ENCODE results near the gene NDUFA5.

The NDUFA5 gene

DNA sequence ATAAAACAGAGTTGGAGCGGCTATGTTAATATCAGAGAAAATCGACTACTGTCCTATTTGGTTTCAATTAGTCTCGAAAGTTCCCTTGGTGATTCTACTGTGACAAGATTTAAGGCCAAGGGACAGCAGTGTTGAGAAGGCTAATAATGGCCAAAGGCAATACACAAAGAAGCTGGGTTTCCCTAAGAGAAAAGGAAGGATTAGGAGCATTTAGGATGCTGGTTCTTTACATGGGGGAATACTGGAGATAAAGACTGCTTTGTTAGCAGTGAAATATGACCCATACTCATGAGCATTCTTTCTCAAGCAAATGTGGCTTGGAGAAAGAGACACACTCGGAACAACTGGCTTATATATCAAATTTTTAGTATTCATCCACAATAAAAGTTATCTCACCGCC, 55.4 kb downstream of the NDUFA5 start:
- Histone ChIP-seq H2AFZ (ENCODE audit: low read depth, low read length) (no peak overlapping the region), H3K9me3 (ENCODE audit: insufficient read depth, low read length) (0 out of 2 replicates have a peak, but pooled peaks cover 3% of the 10 kb centered on the region), H3K4me3 (ENCODE audit: low read length) (no peak overlapping the region), H3K9ac (ENCODE audit: low read length) (no peak overlapping the region), H3K27me3 (ENCODE audit: low read depth, low read length) (no peaks in the 10 kb centered on the region), H3K4me1 (ENCODE audit: low read length) (no peaks in the 10 kb centered on the region), H3K36me3 (replicated peaks; ENCODE audit: low read depth, low read length) (no peaks in the 10 kb centered on the region), H3K27ac (ENCODE audit: low read length) (no peak overlapping the region), H3K4me2 (ENCODE audit: low read length) (no peak overlapping the region), H3K79me2 (ENCODE audit: low read length) (no peaks in the 10 kb centered on the region), H4K20me1 (ENCODE audit: insufficient read depth, low read length) (no peaks in the 10 kb centered on the region)
- TF ChIP-seq, protein P1, sequence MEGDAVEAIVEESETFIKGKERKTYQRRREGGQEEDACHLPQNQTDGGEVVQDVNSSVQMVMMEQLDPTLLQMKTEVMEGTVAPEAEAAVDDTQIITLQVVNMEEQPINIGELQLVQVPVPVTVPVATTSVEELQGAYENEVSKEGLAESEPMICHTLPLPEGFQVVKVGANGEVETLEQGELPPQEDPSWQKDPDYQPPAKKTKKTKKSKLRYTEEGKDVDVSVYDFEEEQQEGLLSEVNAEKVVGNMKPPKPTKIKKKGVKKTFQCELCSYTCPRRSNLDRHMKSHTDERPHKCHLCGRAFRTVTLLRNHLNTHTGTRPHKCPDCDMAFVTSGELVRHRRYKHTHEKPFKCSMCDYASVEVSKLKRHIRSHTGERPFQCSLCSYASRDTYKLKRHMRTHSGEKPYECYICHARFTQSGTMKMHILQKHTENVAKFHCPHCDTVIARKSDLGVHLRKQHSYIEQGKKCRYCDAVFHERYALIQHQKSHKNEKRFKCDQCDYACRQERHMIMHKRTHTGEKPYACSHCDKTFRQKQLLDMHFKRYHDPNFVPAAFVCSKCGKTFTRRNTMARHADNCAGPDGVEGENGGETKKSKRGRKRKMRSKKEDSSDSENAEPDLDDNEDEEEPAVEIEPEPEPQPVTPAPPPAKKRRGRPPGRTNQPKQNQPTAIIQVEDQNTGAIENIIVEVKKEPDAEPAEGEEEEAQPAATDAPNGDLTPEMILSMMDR (IDR thresholded peaks at IDR 0.05; ENCODE audit: low read depth, low read length) = no peak
- TF ChIP-seq EZH2phosphoT487 (IDR thresholded peaks at IDR 0.05; ENCODE audit: low read depth) = no peak

DNA sequence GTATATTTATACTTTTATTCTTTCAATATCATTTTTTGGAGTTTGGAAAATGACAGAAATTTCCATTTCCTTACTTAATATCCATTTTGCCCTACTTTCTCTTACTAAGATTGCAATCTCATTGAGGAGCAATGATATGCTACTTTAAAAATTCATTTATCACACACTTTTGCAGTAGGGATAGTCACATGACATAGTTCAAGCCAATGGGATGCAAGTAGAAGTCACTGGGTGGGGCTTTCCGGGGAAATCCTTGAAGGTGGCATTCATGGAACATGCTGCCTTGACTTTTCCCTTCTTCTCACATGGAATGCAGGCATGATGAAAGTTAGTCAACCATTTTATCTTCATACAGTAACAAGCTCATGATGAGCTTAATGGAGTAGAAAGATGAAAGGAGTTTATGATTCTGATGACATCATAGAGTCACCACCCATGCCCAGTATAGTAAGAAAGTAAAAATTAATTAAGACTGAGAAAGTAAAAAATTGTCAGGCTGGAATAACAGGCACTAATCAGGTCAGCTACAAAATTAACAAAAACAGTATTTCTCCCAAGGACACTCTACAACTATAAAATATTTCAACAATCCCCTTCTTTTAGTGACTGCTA, 56.6 kb downstream of the NDUFA5 start:
- Histone ChIP-seq H3K4me3 (ENCODE audit: low read length) (no peak overlapping the region), H3K9me3 (ENCODE audit: insufficient read depth, low read length) (0 out of 2 replicates have a peak, but pooled peaks cover 3% of the 10 kb centered on the region), H3K27me3 (ENCODE audit: low read depth, low read length) (no peaks in the 10 kb centered on the region), H3K4me1 (ENCODE audit: low read length) (no peaks in the 10 kb centered on the region), H3K9ac (ENCODE audit: low read length) (no peak overlapping the region), H3K4me2 (ENCODE audit: low read length) (no peak overlapping the region), H2AFZ (ENCODE audit: low read depth, low read length) (no peak overlapping the region), H4K20me1 (ENCODE audit: insufficient read depth, low read length) (no peaks in the 10 kb centered on the region), H3K36me3 (replicated peaks; ENCODE audit: low read depth, low read length) (no peaks in the 10 kb centered on the region), H3K79me2 (ENCODE audit: low read length) (no peaks in the 10 kb centered on the region), H3K27ac (ENCODE audit: low read length) (no peak overlapping the region)
- TF ChIP-seq, protein P1 (IDR thresholded peaks at IDR 0.05; ENCODE audit: low read depth, low read length) = no peak
- no peak for TF ChIP-seq EZH2phosphoT487 (IDR thresholded peaks at IDR 0.05; ENCODE audit: low read depth)

DNA sequence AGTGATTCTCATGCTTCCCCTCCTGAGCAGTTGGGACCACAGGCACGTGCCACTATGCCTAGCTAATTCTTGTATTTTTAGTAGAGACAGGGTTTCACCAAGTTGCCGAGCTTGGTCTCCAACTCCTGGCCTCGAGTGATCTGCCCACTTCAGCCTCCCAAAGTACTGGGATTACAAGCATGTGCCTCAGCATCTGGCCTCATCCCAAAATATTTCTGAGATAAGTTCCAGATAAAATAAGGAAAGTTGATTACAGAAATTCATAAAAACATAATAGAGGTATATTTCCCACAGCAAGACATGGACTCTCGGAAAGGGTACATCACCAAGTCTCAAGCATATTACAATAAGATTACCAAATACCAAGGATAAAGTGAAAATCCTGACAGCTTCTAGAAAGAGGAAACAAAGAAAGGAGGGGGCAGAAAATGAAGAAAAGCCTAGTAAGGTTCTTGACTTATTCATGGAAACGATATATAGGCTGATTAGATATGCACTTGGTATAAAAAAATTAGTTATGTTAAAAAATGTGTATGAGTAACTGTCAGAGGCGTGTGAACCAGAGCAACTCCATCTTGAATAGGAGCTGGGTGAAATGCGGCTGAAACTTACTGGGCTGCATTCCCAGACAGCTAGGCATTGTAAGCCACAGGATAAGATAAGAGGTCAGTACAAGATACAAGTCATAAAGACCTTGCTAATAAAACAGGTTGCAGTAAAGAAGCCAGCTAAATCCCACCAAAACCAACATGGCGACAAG, 58.2 kb downstream of the NDUFA5 start:
- TF ChIP-seq, protein P1 (IDR thresholded peaks at IDR 0.05; ENCODE audit: low read depth, low read length) = no peak
- TF ChIP-seq EZH2phosphoT487 (IDR thresholded peaks at IDR 0.05; ENCODE audit: low read depth) = no peak

DNA sequence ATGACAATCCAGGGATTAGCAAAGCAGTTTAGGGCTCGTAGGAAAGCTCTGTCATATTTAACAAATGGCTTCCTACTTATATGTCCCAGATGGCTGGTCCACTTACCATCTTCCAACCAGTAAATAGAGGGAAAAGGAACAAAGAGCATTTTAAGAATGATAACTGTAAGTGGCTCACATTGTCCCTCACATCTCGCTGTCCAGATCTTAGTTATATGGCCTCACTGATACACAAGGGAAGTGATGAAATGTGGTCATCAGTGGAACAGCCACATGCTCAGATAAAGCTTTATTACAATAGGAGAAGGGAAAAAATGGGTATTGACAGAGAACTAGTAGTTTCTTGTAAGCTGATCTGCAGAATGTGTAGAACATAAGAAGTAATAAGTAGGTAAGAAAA, 59.0 kb downstream of the NDUFA5 start:
- Histone ChIP-seq H3K4me2 (ENCODE audit: low read length) (no peak overlapping the region), H3K27me3 (ENCODE audit: low read depth, low read length) (0 out of 2 replicates have a peak, but pooled peaks cover 4% of the 10 kb centered on the region), H3K9me3 (ENCODE audit: insufficient read depth, low read length) (no peaks in the 10 kb centered on the region), H3K4me3 (ENCODE audit: low read length) (no peak overlapping the region), H4K20me1 (ENCODE audit: insufficient read depth, low read length) (no peaks in the 10 kb centered on the region), H3K9ac (ENCODE audit: low read length) (no peak overlapping the region), H3K36me3 (replicated peaks; ENCODE audit: low read depth, low read length) (no peaks in the 10 kb centered on the region), H3K27ac (ENCODE audit: low read length) (no peak overlapping the region), H3K4me1 (ENCODE audit: low read length) (no peaks in the 10 kb centered on the region), H3K79me2 (ENCODE audit: low read length) (no peaks in the 10 kb centered on the region), H2AFZ (ENCODE audit: low read depth, low read length) (no peak overlapping the region)
- TF ChIP-seq, protein P1 (IDR thresholded peaks at IDR 0.05; ENCODE audit: low read depth, low read length) = no peak
- no peak for TF ChIP-seq EZH2phosphoT487 (IDR thresholded peaks at IDR 0.05; ENCODE audit: low read depth)

More for the DNA sequence above, 58.2 kb downstream of the NDUFA5 start:
- no peak overlapping the region for H3K27ac ChIP-seq (ENCODE audit: low read length)
- H3K4me1 ChIP-seq (ENCODE audit: low read length) = no peaks in the 10 kb centered on the region
- H3K36me3 ChIP-seq (replicated peaks; ENCODE audit: low read depth, low read length) = no peaks in the 10 kb centered on the region
- H3K9me3 ChIP-seq (ENCODE audit: insufficient read depth, low read length) = no peaks in the 10 kb centered on the region
- H3K4me3 ChIP-seq (ENCODE audit: low read length) = no peak overlapping the region
- H3K9ac ChIP-seq (ENCODE audit: low read length) = no peak overlapping the region
- no peaks in the 10 kb centered on the region for H4K20me1 ChIP-seq (ENCODE audit: insufficient read depth, low read length)
- no peaks in the 10 kb centered on the region for H3K79me2 ChIP-seq (ENCODE audit: low read length)
- H2AFZ ChIP-seq (ENCODE audit: low read depth, low read length) = no peak overlapping the region
- no peak overlapping the region for H3K4me2 ChIP-seq (ENCODE audit: low read length)
- H3K27me3 ChIP-seq (ENCODE audit: low read depth, low read length) = 0 out of 2 replicates have a peak, but pooled peaks cover 4% of the 10 kb centered on the region

All from OCI-LY3 (cell line).